CMK (cell line): ENCODE results near the gene CDH13.

Source experiments
- DNase-seq: peaks from one replicate; pipeline ENCODE4 v3.0.0-alpha.2; 2010; ENCODE audit warnings: low read depth

Gene CDH13

GRCh38 chr16:83513008-83513755 lies 886.4 kb downstream of the CDH13 start:
- DNase-seq, result no peak

DNA sequence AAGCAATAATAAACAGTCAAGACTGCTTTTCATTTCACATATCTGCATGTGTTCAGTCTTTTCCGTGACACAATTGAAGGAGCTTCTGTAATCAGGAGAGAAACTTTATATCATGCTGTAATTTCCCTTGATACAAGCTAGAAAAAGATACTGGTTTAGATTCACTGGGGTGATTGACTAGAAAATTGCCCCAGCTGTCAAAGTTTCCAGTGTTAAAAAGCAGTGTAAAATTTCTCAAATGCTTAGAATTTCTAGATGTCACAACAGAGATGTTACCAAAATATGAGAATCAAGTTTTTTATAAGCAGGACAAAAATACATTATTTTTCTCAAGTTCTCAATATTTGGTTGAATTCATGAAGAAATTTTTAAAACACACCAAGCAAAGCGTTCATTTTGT lies 888.6 kb downstream of the CDH13 start:
- DNase-seq, result no peak

DNA sequence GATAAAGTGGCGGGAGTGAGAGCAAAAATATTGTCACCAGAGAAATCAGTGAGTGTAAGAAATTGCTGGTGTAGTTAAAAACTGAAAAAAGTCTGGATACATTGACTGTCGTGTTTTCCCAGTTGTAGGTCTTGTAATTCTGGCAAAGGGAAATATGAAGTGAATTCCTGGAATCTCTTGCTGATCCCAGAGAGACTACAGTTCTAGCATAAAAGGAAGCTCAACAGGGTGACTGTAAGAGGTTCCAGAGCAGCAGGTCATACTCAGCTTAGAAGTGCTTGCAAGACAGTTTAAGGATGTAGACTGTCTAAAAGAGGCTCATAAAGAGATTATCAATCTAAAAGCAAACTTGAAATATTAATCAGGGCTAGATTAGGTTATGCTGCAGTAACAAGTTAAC lies 890.2 kb downstream of the CDH13 start:
- DNase-seq, result no peak

GRCh38 chr16:83517398-83517797 lies 890.6 kb downstream of the CDH13 start:
- DNase-seq, result no peak

- DNase-seq, result no peak
Measured at GRCh38 chr16:83520596-83520995, 893.8 kb downstream of the CDH13 start.

- DNase-seq, result no peak
Measured at GRCh38 chr16:83530293-83530692, 903.5 kb downstream of the CDH13 start.

DNA sequence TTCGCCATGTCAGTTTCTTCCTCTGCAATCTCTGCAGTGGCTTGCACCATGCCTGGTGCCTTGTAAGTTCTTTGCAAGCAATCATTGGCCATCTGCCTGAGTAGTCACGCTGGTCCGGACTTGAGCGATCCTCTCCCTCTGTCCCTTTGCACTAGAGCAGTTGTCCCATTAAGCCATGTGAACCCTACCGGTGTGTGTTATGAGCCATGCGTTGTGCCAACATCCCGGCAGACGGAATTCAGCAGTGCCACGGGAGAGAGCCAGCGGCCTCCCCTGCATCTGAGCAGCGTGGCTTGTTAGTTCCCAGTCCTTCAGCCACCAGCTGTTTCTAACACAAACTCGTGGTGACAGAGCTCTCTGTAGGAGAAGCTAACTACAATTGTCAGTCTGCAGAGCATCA lies 905.9 kb downstream of the CDH13 start:
- no peak for DNase-seq

- DNase-seq, result no peak
Measured at GRCh38 chr16:83533193-83533592, 906.4 kb downstream of the CDH13 start.

- no peak for DNase-seq
Measured at GRCh38 chr16:83538707-83539106, 911.9 kb downstream of the CDH13 start.

- DNase-seq, result no peak
Measured at GRCh38 chr16:83539736-83540490, 913.1 kb downstream of the CDH13 start.

DNA sequence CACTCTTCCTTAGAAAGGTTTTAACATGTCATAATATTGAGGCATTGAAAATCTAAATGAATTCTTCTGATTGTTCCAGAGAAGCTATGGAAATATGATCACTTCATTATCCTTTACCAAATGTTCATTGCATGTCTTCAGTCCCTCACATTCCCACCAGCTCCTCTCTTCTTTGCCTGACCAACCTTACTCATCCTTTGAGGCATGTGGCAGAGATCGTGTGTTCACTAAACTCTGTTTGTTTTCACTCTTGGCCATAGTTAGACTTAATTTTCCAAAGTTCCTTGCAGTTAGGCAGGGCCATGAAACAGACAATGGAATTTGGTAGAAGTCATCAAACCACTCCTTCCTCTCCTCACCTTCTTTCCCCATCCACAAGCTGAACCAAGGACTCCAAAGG lies 914.5 kb downstream of the CDH13 start:
- no peak for DNase-seq

GRCh38 chr16:83542491-83542890 lies 915.7 kb downstream of the CDH13 start:
- no peak for DNase-seq

DNA sequence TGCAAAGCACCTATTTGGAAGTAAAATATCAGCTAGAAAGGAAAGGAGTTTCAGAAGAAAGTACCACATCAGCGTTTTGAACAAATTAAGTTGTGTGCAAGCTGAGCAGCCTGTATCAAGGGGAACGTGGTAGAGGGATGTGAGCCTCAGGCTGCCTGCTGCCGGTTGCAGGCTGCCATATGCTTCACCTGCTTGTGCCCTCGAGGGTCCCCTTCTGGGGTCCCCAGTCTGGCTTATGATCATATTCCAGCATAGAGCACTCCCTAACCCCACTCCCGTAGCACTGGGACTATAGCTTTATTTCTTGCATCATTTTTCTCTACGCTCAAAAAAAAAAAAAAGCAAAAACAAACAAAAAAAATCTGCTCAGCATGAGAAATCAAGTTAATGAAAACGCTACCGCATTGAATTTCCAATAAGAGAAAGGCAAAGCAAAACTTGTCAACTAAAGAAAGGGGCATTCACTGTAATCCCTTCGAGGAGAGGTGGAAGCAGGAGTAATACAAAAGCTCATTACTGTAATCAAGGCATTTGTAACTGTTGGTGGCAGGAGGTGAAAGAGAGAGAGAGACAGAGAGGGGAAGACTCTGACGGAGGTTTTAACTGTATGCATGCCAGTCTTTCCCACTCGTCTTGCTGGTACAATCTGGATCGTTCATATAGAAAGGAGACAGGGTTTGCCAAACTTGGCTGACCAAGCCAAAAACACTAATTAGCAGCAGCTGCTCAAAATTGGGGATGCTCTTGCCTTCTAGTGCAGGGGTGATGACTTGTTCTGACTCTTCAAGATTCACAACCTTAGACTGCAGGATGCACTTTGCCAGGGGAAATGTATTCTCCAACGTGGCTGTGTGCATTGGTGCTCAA lies 922.8 kb downstream of the CDH13 start:
- no peak for DNase-seq

DNA sequence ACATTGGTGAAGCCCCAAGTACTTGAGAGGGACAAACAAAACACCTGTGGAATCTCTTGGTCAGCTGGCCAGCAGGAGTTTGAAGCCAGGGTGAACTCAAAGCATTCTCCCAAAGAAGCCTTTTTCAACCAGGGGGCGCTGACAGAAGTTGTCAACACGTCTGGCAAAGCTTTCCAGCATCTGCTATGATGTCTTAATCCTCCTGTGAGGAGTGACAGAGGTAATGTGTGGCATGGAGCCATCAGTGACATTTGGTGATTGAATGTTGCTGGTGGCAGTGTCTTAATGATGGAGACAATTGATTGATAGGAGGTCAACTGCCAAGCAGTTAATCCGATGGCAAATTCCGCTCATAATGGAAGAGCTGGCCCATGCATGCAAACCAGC lies 923.4 kb downstream of the CDH13 start:
- no peak for DNase-seq

DNA sequence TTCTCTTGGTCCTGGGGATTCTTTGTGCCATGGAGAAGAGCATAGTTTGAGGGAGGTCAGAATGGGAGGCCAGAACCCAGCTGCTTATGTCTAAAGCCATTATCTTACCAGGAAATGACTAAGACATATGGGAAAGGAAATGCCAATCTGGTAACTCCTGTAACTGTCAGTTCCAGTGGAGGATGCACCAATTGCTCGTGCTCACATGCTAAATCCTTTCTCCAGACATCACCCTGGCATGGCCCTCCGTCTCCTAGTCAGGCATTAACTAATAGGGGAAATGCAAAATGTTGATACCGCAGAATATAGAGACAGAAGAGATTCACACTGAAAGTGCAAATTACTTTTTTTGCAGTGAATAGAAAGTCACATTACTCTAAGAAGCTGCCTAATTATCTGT lies 925.5 kb downstream of the CDH13 start:
- DNase-seq, result no peak

GRCh38 chr16:83552930-83553329 lies 926.2 kb downstream of the CDH13 start:
- DNase-seq, result no peak

DNA sequence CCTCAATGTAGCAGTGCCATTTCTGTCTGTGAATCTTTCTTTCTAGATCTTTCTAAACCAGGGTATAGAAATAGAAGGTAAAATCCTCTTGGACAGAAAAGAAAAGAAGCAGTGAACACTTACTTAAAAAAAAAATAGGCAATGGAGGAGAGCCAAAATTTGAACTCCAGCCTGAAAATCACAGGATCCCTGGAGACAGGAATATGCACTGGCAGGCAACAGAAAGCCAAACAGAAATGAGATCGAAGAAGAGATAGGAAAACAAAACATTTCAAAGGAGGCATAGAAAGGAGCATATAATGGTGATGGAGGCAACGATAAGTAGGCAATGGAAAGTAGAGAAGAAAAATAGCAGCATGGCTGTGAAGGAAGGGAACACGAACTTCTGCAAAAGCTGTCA lies 927.3 kb downstream of the CDH13 start:
- no peak for DNase-seq

GRCh38 chr16:83554540-83554939 lies 927.8 kb downstream of the CDH13 start:
- no peak for DNase-seq

DNA sequence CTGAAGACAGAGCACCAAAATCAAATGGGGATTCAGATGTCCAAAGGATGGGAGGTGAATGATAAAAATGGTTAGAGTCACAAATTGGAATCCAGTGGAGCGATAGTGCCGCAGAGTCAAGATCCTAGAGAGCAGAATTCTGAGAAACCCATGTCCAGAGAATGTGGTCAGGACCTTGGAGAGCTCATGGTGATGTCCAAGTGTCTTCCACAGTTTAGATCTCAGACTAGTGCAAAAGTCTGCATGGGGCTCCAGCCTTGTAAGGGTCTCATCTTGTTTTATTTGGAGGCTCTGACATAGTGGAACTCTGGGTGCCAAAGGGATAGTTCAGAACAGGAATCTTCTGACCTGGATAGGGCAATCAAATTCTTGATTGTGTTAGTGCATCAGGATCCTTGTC lies 935.1 kb downstream of the CDH13 start:
- DNase-seq, result no peak

DNA sequence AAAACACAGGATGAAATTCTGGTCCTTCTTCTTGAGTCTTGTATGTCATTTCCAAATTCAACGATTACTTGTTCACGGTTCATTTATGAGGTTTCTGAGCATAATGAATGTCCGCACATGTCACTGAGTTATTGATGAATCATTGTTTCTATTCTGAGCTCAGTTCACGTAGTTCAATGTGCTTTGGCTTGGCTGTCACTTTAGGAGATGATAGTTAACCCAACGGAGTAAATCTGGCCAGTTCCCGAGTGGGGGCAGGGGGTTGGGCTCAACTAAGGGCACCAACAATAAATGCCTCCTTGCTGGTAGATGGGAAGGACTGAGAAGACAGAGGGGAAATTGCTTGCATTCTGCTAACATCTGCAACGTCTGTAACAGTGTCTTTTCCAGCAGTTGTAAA lies 941.6 kb downstream of the CDH13 start:
- no peak for DNase-seq

DNA sequence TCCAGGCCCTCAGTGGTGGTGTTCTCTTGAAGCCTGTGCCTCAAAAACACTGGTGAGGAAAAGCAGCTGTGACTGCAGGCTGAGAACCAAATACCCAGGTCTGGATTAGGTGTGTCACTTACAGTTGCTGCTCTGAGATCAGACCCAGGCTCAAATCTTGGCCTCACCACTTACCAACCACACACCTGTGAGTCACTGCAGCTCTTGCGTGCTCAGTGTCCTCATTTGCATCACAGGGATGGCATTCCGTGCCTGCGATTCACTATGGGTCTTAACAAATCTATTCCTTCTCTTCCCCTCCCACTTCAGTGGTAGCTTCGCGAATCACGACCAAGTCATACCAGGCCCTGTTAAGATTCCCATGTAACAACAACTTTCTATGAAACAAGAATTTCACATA lies 947.6 kb downstream of the CDH13 start:
- no peak for DNase-seq

DNA sequence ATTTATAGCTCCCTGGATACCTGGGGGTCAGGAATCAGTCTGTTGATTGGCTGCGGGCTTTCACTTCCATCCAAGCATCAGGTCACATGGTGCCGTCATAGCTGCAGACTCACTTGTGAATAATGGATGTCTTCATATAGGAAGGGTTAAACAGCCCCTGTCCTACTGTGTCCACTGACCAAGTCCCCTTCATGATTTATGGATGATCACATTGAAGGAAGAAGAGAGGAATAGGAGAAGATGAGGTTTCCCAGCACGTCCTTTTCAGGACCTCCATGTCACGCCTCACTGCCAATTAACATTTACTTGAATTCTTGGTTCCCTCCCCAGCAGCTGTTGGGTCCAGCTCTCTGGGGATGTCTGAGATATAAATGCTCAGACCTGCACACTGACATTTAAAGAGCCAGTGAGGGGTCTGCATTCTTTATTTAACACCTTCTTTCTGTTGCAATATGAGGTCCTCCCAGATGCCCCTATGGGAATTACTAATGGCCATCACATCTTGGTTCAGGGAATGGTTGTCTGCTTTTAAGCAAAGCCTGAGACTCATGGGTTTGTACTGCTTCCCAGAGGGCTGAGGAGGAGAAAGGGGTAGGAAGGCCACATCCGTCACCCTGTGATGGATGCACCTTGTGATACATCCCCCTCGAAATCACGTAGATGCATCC lies 950.4 kb downstream of the CDH13 start:
- no peak for DNase-seq
